GM18520 (cell line): Measurements from ENCODE around the gene NT5C1B.

Source experiments
- ATAC-seq: cut with Tn5 transposase; IDR thresholded peaks from one replicate; pipeline ENCODE4 v1.9.1; 2021; ENCODE audit not compliant: unreplicated experiment

Gene NT5C1B

DNA sequence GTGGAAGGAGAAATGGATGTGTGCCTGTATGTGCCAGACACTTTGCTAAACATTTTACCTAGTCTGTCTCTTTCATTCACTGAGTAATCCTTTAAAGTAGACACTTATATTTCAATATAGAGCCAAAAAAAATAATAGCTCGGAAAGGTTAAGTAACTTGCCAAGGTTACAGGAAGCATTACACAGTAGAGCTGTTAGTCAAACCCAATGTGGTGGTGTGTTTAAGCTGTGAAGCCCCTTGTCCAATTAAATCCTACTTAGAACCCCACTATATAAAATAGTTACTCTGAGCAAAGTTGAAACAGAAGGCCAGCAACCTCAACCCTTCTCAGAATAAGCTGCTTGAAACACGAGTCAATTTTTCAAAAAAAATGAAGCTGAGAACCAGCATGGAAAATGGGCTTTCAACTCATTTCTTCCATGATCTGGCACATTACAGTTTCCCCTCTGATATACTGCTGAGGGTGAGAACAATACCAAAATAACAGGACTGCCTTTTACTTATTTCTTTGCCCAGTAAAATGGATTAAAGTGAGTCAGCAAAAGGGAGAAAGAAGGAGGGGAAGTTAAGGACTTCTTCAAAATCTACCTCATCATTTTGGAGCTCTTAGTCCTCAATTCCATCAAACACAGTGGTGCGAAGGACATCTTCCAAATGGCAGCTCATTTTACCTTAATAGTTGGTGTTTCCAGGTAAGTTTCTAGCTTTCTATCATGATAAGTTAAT is 36.9 kb downstream of the NT5C1B start:
- ATAC-seq: no peak

DNA sequence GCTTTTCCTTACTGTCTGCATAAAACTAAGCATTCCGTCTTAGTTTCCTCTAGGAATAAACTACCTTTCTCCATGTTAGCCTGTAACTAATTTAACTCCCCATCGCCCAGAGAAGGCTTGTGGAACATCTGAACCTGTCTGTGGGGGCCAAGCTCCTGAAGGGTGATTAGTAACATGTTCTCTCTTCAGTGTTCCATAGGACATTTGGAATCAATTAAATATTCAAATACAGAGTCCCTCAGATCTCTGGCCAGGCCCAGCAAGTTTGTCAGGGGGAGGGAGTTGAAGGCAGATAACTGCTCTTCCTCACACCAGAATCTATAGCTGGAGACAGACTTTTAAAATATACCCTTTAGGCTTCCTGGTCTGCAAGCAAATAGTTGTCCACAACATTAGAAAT is 37.7 kb downstream of the NT5C1B start:
- ATAC-seq: no peak

DNA sequence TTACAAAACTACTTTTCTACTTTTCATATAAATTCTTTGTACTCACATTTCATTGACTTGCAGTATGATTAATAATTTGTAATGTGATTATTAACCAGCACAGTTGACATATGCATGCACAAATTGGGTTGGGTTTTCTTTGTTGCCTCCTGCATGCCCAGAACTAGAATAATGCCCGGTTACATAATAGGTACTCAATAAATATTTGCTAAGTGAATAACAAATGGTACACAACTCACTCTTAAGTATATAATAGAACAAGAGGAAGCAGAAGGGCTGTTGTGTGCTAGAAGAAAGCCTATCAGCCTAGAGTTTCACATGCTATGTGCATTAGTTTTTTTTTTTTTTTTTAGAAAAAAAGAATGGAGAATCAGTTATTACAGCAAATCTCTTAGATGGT is 38.2 kb downstream of the NT5C1B start:
- no peak for ATAC-seq

DNA sequence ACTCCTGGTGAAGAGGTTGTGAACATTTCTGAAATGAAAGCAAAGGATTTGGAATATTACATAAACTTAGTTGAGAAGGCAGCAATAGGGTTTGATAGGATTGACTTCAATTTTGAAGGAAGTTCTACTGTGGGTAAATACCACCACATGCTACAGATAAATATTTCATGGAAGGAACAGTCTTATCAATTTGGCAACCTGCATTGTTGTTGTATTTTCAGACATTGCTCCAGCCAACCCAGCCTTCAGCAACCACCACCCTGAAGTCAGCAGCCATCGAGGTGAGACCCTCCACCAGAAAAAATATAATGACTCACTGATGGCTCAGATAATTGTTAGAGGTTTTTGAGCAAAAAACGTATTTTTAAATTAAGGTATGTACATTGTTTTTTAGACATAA is 38.9 kb downstream of the NT5C1B start:
- ATAC-seq: no peak

DNA sequence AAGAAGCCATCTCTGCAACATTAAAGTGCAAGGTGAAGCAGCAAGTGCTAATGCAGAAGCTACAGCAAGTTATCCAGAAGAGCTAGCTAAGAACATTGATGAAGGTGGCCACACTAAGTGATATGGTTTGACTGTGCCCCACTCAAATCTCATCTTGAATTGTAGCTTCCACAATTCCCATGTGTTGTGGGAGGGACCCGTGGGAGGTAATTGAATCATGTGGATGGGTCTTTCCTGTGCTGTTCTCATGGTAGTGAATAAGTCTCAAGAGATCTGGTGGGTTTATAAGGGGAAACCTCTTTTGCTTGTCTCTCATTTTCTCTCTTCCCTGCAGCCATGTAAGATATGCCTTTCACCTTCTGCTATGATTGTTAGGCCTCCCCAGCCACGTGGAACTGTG is 40.3 kb downstream of the NT5C1B start:
- no peak for ATAC-seq

DNA sequence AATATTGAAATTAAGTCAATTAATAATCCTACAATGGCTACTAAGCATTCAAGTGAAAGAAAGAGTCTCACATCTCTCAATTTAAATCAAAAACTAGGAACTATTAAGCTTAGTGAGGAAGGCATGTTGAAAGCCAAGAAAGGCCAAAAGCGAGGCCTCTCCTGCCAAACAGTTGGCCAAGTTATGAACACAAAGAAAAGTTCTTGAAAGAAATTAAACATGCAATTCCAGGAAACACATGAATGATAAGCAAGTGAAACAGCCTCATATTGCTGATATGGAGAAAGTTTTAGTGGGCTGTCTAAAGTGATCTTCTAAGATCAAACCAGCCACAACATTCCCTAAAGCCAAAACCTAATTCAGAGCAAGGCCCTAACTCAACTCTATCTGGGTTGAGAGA is 40.7 kb downstream of the NT5C1B start:
- ATAC-seq: no peak

DNA sequence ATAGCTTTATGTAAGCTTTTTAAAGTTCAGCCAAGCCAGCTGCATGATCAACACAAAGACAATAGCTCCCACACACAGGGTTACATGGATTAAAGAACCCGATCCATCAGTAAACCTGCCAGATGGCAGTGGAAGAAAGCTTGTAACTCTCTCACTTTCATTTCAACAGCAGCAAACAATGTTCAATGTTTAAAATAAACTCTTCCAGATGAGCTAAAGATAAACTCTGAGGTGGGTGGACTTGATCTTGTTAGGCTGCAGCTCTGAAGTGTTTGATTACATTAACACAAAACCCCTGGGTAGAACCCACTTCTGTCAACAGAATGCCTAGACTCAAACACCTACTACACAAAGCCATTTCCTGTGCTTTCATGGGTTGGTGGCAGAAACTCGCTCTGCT is 42.8 kb downstream of the NT5C1B start:
- ATAC-seq: no peak

DNA sequence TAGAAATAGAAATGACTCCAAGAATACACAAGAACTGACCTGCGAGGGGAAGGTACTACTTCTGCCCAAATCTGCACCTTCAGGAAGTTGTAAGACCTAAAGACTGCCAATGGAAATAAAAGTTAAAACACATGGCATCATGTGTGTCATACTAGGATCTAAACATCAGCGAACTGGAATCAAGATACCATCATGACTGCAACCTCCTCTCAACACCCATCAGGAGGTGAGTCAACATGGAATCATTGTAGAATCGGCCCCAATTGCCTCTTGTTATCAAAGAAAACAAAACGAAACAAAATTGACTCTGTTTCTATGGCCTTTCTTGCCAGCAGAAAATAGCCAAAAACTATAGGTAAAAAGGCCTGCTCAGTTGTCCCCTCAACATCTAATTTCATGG is 44.0 kb downstream of the NT5C1B start:
- no peak for ATAC-seq

DNA sequence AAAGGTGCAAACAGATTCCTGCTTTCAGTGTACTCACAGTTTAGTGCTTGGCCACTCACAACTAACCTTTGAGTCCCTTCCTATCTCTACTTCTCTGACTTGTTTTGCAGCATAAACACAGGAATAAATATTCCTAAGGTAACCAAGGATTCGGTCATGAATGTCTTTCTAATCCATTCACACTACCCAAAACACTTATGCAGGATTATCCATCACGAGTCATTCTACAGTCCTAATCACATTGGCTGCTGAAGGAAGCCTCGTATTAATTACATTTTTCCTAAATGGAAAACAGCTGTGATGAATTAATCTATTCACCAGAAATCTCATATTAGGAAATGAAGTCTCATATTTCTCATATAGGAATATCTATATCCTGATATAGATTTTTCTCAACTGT is 45.2 kb downstream of the NT5C1B start:
- ATAC-seq: no peak

DNA sequence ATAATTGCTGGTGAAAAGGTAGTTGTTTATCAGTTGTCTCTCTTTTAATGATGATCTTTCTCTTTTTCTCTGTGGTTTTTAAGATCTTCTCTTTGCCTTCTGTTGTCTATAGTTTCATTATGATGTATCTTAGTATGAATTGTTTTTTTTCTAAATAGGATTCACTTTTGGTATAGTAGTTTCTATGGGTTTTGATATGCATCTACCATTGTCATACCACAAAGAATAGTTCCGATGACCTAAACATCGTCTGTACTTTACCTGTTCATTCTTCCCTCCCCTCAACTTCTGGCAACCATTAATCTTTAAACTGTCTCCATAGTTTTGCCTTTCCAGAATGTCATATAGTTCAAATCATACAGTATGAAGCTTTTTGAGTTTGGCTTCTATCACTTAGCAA is 48.5 kb downstream of the NT5C1B start:
- no peak for ATAC-seq

DNA sequence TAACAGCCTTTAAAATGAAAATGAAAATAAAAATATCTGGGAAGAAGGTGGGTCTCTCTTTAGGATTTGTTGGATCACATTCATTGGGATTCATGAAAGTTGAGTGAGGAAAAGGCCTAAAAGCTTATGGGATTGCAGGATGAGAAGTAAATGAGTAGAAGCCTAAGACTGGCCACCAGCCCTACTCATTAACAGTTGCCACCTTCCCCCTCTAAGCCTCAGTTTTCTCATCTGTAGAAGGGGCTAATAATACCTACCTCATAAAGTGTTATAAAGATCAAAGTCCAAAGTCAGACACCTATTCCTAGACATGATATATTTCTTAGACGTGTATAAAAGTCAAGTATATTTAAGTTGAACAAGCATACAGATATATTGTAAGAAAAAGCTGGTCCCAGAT is 52.7 kb downstream of the NT5C1B start:
- no peak for ATAC-seq

DNA sequence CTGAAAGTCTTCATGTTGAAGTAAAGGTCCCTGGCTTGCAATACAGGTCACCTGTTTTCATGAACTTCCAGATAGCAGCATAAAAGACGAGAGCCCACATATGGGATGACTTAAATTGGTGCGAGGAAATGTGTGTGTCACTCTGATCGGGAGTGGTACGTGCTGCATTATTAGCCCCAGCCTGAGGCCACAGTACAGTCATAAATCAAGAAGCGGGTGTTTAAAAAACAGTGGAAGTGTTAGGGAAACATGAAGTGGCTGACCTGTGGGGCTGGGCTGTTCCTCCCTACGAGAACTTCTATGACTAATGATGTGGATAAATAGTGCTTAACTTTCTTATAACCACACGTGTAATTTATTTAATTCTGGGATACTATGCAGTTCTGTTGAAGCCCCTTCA is 53.3 kb downstream of the NT5C1B start:
- no peak for ATAC-seq

DNA sequence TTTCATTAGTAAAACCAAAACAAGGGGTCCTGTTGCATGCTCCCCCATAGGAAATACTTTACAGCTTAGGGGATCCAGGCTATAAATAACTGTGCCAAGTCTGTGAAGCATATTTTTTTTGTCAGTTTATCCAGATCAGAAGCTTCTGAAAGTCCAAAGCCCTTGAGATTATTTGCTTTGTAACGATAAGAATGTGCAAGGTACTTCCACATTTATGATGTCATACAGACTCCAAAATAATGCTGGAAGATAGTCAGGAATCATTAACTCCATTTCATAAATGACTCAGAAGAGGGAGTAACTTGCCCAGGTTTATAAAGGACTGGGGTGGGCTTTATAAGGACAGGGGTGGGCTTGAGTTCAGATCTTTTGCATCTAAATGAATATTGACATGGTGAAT is 58.2 kb downstream of the NT5C1B start:
- no peak for ATAC-seq

DNA sequence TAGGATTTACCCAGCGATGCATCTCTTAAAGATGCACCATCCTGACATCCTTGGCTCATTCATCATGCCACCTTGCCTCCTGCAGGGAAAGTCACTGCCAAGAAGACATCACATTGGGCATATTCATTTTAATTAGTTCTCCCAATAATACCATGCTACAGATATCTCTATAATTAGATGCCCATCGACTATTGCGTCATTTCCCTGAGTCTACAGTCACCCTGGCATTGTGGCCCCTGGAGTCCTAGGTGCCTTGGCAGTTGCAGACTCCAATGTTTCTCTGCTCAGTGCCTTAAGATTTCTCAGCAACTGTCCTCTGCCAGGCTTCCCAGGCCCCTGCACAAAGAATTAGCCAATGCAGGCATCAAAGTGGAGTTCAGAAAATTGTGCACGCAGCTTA is 61.5 kb downstream of the NT5C1B start:
- ATAC-seq: no peak

DNA sequence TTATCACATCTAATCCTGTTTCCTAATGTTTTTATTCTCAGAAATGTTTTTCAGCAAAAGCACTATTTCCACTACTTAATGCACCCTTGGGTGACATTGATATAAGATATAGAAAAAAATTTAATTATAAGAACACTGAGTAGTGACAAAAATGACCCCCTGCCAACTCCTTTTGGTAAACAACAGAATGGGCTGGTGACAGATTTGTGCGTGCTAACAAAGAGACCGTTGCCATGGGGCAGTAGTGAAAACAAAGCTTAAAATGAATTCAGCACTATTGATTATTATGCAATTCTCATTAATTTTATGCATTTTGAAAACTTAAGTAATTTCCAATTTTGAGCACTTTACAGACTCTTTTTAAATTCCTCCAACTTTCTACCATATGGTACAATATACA is 62.0 kb downstream of the NT5C1B start:
- ATAC-seq: no peak

DNA sequence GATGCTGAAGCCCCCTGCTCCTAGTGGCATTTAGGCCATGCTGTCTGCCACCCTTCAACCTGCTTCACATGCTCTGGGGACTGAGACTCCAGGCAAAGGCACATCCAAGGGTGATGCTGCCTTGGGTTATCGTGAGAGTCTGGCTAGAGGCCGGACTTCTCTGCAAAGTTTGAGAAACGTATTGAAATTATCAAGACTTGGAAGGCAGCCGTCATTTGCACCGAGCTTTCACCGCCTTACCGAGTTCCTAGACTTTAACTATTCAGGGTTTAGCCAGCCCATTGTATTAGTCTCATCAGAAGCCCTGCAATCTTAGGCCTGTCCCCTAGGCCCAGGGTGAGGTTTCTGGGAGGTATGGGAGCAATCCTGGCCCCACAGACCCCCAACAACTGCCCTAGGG is 62.9 kb downstream of the NT5C1B start:
- no peak for ATAC-seq

DNA sequence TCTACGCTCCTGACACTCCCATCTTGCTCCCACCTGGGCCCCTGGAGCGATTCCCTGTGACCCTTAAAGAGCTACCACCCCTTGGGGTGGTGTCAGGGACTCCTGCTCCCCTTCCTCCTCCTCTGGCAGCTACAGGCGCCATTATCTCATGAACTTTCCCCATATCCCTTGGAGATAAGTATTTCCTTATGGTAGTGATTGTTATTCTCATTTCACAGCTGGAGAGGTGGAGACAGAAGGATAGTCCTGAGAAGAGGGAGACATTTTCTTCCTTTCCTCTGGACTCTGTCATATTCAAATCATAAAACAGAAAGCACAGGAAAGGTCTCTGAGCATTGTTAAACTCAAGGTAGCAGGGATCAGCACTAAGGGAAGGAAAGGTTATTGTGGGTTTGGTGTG is 63.5 kb downstream of the NT5C1B start:
- ATAC-seq: no peak

DNA sequence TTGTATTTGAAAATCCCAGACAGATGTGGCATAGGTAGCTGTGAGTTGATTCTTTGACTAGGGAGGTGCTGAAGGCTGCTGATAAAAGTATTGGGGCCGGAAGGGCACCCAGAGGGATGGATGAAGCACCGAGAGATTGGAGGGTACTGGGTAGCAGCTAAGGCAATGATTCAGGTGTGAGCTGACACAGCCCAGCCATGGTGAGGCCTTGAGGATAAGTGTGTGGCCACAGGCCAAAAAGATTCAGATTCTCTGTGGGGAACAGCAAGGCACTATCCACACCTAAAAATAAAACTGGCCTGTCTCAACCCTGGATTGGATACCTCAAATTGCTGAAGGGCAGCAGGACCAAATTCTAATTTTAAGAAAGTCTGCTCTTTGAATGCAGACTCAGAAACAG is 64.1 kb downstream of the NT5C1B start:
- no peak for ATAC-seq

DNA sequence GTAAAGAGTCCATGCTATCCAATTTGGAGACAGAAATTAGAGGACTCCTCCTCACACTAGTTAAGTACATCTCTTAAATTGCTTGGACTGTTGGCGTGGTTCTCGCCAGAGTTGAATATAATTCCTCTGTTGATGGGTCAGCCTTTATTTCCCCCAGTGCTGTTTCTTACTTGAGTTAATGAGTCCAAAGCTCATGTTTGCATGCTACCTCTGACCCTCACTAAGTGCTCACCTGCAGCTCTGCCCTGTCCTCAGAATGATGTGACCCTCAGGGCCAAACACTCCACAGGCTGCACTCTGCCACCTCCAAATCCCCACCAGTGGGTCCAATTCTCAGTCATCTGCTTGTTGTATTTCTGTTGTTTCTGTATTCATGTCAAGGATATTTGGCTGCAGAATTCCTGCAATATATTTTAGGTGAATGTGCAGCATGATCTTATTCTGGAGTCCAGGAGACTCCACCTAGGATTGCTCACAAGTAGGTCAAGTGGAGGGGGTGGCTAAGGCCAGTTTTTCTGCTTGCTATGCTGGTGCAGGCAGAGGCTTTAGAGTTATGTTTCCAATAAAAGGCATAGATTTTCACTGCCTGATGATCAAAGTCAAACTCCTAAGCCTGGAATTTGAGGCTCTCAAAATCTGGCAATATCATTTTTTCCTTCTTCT is 66.8 kb downstream of the NT5C1B start:
- no peak for ATAC-seq

DNA sequence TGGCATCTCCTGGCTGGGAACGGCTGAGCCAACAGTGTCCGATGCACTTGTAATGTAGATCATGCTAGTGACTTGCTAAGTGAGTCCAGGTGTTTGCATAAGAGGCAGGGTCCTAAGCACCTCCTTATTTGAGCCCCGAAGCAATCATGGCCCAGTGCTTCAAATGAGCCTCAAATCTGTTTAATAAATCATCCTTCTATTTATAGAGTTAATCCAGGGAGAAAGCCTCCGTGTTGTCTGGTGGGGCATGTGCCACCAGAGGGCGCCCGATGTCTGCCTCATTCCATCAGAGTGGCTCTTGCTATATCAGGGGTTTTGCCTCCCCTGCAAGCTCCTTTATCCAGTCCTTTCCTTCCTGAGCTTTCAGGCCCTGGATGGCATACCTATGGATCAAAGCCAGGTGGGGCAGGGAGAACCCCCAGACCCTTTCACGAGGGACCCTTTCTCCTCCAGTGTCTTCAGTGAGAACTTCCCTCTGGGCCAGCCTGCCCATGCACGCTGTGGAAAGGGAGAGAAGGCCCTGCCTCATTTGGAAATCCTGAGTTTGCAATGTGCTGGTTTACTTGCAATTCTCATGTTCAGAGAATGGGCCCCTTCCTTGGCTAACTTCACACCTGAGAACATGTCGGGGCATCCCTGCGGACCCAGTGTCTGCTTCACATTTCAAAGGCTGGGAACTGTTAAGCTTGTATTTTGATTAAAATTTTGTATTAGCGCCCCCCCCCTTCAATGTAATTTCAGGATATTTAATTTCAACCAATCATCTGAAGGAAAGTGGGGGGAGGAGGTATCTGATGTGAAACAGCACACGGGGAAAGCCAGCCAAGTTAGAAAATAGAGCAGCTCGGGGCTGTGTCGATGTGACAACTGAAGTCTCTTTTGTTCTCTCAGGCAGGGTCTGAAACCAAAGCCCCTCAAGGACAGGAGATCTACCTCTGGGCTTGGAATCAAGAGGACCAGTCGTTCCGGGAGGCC is 68.6 kb downstream of the NT5C1B start:
- peak; percentile 53 for ATAC-seq

DNA sequence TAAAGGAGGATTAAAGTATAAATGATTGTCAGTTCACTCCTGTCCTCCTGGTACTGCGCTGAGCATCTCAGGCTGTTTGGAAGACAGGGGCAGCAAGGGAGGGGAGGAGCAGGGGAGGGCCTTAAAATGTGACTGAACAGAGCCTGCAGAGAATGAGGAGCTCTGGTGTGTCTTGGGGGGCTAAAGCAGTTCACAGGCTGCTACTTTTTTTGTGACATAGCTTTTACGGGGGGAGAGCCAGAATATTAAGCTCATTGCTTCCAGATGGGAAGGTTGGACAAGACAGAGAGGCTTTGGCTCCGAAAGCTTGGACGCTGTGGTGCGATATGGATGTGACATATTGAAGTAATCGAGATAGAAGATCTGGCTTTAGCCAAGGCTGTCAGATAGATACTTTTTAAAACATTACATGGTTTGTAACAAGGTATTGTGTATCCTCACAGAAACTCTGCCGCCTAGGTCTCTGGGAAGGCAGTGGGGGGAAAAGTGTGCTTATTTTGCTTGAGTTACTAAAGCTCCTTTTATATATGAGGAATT is 69.4 kb downstream of the NT5C1B start:
- no peak for ATAC-seq
